Dermis blood vessel endothelial cell (primary cell): Measurements from ENCODE around the gene ZNF609. TPM values are rescaled to one million over a fixed set of nuclear protein-coding genes. Genes with fewer than 3 reads are reported as not detected.
"Not testable (repeated sequence)": the region's sequence is repeated elsewhere in the genome, so short reads cannot be mapped to it uniquely, and the experiment has no call there.

Experiments
- DNase-seq: peaks from one replicate; pipeline ENCODE4 v3.0.0; 2010
- total RNA-seq: library from RNA; depleted of rRNA; stranded (reverse); fragments of >200 nt; gene quantifications from 2 replicates; pipeline ENCODE4 v1.2.3, GENCODE V29; 2014

ZNF609 gene
- total RNA-seq, 1 donor from 2014 or later: 28.8 TPM

DNA sequence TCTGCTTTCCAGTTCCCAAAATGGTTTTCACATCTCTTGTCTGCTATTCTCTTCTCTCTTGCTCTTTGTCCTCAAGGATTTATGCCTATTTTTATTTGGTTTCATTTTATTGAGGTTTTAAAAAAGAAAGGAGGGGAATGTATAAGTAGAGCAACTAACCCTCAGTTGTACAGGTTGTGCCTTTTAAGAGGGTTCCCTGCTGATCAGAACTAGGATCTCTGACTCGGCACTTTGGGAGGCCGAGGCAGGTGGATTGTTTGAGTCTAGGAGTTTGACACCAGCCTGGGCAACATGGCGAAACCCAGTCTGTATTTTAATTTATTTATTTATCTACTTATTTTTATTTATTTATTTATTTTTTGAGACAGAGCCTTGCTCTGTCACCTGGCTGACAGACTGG, 123.6 kb downstream of the ZNF609 start:
- no peak for DNase-seq

DNA sequence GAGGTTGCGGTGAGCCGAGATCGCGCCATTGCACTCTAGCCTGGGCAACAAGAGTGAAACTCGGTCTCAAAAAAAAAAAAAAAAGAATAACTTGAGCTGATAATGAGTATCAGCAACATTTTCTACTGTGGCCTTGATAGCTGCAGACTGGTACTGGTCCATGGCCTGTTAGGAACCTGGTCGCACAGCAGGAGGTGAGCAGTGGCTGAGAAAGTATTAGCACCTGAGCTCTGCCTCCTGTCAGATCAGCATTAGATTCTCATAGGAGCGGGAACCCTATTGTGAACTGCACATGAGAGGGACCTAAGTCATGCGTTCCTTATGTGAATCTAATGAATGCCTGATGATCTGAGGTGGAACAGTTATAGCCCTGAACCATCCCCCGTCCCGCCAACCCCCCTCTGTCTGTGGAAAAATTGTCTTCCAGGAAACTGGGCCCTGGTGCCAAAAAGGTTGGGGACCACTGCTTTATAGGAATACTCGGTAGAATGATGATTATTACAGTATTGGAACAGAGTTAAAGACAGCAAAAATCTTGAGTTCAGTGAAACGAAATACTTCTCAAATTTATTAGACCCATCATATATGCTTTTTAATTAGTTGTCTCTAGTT, 126.0 kb downstream of the ZNF609 start:
- DNase-seq: no peak

DNA sequence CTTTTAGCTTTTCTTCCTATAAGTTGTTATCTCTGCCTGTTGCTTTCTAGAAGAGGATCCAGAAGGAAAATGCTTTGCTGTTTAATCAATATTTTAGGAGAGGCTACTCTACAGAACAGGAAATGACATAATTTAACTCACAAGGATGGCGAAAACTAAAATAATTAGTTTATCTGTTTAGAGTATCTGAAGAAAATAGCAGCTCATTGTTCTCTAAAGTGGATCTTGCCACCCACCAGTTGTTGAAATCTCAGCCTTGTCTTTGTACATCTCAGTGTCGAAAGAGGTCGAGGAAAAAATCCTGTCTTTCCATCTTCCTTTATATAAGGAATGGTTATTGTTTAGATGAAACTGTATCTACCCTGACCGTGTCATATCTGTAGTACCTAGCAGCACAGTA, 126.6 kb downstream of the ZNF609 start:
- peak; percentile 14 for DNase-seq

DNA sequence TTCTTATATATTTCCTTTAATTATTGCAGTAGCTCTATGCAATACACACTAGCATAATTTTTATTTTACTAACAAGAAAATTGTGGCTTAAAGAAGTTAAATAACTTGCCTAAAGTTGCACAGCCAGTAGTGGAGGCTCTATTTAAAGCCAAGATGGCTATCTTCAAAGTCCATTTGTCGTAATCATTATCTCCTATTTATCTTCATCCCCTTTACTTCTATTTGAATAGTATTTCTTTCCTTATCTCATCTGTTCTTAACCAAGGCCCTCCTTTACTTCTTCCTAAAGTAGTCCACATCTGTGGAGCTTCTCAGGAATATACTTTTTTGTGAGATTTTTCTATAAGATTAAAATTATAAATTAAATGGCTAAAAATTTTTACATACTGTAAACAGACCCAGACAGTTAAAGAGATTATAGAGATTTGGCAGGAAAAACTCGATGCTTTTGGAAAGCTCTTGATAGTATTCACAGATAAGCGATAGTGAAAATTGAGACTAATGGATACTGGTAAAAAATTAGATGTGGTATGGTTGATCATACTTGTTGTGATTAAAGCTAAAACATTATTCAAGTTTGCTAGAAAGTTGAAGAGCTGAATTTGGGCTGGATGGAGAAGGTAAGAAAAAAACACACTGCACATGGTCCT, 129.2 kb downstream of the ZNF609 start:
- DNase-seq: no peak

DNA sequence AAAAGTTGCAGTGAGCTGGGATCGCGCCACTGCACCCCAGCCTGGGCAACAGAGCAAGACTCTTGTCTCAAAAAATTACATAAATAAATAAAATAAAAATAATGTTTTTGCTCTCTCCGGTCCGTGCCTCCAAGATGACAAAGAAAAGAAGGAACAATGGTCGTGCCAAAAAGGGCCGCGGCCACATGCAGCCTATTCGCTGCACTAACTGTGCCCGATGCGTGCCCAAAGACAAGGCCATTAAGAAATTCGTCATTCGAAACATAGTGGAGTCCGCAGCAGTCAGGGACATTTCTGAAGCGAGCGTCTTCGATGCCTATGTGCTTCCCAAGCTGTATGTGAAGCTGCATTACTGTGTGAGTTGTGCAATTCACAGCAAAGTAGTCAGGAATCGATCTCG, 132.5 kb downstream of the ZNF609 start:
- not testable (repeated sequence) for DNase-seq

DNA sequence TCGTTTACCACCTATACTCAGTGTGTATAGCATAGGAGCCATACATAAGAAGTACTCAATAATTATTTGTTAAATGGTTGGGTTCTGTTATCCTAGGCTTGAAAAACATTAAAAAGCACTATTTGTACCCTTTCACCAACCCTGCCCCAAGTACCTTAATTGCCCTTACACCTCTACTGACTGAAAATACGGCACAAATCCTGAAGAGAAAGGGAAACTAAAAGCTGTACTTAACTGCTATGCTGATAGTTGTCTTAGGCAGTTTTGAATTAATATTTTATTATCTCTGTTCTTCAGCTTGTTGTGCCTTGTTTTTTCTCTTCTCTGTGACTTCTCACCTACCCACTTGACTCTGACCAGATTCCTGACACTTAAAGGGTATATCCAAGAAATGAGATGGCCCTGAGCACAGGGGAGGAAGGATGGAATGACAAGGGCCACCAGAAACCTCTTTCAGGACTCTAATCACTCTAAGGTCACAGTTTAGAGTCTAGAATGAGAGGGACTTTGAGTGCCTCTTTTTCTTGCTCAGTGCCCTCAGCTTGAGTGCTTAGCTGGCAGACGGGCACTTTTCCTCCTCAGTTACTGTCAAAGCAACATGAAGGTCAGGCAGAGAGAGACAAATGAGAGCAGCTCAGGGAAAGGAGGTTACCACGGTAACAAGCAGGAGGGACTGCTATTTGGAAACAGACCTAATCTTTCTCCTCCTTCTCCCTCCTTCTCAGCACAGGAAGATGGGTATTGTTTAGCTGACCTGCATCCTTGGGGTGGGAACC, 136.5 kb downstream of the ZNF609 start:
- peak; percentile 59 for DNase-seq

DNA sequence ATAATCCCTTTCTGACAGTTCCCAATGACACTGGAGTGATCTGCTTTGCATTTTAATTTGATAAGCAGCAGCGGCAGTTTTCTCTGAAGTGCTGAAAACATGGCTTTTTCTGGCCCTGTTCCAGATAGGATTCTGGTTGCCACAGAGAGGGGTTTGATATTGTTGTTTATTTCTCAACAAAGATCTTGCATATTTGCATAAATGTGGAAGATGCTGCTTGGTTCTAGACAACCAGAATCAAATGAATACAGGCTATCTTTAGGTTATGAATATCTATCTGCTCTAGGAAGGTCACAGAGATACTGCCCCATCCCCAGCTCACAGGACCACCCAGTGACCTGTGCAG, 137.1 kb downstream of the ZNF609 start:
- DNase-seq: no peak

DNA sequence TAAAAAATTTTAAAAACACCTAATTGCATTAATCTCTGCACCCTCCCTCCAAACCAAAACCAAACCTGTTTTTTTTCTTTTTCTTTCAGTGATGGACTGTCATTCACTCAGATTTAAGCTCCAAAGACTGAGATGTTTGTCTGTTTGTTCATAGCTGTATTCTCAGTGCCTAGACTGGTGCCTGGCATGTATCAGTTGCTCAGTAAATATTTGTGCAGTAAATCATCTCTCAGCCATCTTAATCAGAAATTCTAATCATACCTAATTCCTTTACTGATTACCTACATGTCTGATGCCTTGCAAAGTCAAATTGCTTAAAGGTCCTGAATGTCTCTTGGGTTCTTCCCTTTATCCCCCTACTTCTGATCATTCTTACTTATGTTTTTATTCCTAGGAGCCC, 138.8 kb downstream of the ZNF609 start:
- DNase-seq: no peak

DNA sequence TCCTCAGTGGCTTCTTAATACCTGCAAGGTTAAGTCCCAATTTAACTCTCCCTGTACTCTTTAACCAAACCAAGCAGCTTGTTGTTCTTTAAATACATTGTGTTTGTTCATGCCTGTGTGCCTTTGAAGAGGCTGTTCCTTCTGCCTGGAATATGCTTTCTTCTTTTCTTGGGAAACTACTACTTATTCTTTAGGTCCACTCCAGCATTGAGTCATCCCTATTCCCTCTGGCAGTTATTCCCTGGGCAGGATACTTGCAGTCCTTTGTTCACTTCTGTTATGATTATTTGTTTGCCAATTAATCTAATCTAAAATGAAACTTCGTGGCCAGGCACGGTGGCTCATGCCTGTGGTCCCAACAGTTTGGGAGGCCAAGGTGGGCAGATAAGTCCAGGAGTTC, 139.3 kb downstream of the ZNF609 start:
- peak; percentile 36 for DNase-seq

DNA sequence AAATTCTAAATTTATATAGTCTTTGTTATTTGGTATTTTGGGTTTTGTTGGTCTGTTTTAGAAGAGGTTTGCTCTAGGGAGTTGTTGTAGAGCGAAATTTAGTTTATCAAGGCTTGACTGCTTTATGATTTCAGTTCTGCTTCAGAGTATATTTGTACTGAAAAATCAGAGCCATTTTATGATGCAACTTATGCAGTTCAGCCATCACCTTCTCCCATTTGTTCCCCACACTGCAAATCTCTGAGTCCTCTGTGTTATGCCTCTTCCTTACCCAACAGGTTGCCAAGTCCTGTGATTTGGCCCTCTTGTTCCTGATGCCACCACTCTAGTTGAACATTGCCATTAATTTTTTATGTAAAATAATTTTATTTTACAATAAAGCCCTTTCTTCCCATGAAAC, 140.4 kb downstream of the ZNF609 start:
- no peak for DNase-seq

DNA sequence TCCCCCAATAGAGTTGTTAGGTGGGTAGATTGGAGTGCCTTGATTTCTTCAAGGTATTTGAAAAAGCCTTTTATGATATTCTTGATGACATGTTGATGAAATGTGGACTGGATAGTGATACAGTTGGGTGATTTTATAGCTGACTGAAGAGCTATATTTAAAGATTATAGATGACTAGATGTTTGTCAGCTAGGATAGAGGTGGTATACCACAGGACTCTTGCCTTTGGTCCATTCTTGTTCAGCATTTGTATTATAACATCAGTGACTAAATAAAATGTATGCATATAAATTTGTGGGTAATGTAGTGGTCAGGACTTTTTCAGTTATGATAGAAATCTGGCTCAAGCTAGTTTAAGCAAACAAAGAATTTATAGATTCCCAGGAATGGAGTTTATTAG, 143.9 kb downstream of the ZNF609 start:
- DNase-seq: no peak

DNA sequence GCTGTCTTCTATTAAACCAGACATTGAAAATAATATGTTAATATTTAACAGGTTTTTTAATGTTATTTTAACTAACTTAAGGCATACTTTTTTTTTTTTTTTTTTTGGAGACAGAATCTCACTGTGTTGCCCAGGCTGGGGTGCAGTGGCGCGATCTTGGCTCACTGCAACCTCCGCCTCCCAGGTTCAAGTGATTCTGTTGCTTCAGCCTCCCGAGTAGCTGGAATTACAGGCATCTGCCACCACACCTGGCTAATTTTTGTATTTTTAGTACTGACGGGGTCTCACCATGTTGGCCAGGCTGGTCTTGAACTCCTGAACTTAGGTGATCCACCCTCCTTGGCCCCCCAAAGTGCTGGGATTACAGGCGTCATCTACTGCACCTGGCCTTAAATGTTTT, 147.0 kb downstream of the ZNF609 start:
- not testable (repeated sequence) for DNase-seq

DNA sequence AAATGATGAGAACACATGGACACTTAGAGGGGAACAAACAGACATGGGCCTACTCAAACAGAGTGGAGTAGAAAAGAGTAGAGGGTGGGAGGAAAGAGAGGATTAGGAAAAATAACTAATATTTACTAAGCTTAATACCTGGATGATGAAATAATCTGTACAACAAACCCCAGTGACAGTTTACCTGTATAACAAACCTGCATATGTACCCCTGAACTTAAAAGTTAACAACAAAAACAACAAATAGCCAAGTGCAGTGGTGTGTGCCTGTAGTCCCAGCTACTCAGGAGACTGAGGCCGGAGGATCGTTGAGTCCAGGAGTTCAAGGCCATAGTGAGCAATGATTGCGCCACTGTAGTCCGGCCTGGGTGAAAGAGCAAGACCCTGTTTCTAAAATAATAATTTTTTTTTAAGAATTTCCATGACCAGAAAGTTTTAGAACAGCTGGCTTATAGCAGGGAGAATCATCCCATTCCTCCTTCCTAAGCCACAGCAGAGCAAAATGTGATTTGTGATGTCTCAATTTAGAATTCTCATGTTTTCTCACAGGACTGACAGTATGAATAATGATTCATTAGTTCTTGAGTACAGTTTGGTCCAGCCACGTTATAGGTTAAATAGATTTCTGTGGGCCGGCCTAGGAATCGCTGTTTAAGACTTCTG, 150.0 kb downstream of the ZNF609 start:
- DNase-seq: no peak

DNA sequence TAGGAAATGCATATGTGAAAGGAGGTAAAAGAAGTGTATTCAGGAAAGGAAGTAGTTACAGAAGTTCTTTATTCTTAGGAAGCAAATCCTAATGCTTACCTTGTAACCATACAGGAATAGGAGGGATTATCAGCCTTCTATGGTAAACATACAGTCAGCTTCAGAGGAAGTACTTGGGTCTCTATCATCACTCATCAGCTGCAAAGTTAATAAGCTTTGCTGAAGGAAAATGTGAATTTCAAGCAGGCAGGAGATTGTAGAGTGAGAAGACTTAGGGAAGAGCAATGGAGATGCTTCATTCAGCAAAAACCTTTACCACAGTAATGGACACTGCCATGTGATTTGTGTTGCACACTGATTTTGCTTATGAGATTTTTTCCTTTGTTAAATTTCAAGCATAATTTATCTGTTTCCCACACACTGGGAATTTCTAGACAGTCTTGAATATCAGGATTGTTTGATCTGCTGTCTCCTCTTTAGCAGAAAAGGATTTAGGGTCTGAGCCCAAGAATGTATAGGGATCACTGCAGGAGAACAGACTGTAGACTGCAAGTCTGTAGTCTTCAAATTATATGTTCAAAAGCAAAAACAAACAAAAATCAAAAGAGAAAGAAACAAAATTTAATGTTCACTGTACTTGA, 150.8 kb downstream of the ZNF609 start:
- peak; percentile 22 for DNase-seq

DNA sequence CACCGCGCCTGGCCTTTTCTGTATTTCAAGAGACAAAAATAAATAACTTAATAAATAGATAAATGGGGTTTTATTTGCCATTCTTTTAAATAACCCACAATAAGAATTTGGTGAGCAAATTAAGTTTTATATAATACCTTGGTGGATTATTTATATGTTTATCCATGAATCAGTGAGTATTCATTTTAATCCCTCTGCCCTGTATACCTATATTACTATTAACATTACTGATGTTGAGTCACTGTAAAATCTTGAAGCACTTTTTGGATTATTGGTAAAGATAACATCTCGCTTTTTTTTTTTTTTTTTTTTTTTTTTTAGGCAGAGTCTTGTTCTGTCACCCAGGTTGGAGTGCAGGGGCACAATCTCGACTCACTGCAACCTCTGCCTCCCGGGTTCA, 154.1 kb downstream of the ZNF609 start:
- DNase-seq: no peak

DNA sequence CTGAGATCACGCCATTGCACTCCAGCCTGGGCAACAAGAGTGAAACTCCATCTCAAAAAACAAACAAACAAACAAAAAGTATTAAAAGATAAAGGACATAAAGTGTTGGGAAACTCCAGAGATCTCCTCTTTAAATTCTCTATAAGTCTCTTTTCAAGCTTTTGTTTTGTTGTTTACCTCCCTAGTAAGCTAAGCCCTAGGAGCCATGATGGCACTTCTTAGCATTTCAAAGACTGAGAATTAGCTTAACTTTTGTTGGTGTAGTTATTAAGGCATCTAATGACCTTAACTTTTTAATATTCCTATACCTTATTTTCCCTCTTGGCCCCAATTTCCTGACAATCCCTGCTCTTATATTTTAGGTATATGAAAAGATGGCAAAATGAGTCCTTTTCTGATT, 157.3 kb downstream of the ZNF609 start:
- no peak for DNase-seq

DNA sequence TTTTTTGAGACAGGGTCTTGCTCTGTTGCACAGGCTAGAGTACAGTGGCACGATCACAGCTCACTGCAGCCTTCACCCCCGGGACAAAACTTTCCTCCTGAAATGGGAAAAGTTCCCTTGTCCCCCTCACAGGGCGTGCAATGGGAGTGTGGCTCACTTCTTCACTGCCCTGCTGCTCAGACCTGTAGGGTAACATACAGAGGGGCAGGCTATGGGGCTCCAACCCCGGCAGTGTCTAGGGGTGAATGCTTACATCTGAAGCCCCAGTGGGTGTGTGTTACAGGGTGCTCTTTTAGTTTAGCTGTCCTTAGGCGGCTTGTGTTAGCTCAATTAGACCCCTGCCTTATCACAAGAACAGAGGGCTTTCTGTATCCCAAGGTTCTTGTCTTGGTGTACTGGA, 157.8 kb downstream of the ZNF609 start:
- no peak for DNase-seq

DNA sequence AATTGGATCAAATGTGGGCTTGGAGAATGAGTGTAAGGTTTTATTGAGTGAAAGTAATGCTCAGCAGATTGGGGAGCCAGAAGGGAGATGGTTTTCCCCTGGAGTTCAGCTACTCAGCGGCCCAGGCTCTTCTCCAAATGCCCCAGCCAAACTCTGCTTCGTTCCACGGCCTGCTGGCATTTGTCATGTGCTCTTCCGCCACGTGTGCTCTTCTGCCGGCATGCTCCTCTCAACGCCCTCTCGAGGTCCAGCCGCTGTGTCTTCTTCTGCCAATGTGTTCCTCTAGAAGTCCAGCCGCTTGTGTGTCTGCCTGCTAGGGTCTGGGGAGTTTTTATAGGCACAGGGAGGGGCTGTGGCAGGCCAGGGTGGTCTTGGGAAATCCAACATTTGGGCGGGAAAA, 158.2 kb downstream of the ZNF609 start:
- DNase-seq: no peak

DNA sequence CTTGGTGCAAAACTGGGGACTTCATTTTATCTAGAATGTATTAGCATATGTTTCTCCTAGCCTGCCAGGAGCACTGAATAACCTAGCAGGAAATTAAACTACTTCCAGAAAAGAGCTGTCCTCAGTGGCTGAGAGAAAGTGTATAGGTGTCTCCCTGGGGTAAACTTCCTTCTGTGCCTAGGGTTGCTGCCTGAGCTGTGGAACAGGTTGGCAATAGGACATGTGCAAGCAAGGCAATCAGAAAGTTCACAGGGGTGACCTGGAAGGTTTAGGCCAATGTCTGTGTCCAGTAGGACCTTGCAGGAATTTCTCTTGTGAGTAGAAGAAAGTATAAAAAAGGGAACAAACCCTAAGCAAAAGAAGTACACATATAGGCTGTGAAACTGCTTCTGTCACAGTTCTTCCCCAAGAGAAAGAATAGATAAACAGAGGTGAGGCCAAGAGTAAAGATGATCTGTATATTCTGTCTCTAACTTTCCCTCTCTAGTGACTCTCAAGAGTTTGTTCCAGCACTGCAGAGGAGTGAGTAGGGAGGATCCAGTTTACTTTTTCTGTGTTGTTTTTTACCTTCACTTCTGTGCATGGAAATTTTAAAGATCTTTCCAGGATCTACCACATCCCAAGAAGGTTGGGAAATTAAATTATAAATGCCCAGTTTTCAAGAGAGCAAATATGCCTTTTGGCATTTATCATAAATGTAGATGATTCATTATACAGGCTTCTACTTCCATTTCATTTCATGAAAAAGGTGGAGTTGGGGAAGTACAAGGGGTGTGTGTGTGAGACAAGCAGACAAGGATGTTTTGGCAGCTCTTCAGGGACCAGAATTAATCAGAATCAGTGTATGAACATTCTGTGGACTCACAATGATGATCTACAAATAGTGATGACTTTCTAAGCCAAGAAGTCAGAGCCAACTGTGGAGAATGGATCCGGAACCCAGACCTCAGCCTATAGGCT, 159.8 kb downstream of the ZNF609 start:
- peak; percentile 32 for DNase-seq

DNA sequence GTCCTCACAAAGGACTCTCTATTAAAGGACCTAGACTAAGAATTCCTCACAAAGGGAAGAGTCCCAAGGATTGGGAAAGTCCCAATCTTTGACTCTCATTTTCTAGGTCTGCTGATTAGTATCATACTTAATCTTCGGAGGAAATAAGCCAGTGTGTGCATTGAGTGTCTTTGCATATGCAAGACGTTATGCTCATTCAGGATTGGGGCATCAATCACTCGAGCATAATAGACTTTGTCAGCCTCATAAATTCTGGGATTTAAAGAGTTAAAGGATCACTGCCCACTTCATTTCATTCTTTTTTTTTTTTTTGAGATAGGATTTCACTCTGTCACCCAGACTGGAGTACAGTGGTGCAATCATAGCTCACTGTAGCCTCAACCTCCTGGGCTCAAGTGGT, 160.7 kb downstream of the ZNF609 start:
- DNase-seq: no peak

DNA sequence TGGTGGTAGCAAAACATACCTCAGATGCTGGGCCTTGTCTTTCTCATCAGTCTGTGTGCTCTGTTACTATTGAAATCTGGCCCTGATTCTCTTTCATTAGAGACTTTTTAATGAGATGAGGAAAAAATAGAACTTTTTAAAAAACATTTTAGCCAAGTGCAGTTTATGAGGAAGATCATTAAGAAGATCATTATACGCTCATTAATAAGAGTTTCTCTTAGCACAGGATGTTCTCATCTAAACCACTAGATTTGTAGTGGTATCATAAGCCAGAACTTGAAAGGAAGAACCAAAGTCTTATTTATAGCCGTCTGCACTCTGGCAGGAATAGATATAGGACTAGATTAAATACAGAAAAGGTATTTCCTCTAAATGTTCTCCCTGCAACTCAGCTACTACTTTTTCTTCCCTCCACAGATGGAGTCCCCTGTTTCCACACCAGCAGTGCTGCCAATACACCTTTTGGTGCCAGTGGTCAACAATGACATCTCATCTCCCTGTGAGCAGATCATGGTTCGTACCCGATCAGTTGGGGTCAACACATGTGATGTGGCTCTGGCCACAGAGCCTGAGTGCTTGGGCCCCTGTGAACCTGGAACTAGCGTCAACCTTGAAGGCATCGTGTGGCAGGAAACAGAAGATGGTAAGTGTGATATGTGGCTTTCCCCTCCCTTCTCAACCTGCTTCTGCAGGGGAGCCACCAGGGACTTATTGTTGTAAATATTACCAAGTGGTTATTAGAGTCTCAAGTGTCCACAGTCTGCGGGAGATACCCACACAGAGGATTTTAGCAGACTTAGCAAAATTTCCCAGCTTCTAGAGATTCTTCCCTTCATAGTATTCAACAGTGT, 162.3 kb downstream of the ZNF609 start:
- DNase-seq: no peak
